K562 (cell line): Measurements from ENCODE around the gene SLC8A1. TPM values are rescaled to one million over a fixed set of nuclear protein-coding genes. Genes with fewer than 3 reads are reported as not detected.

Experiments used
- MEIS2 ChIP-seq: fragments of 450-650 bp; IDR thresholded peaks from 2 replicates; pipeline ENCODE4 v1.6.1; 2014; ENCODE audit warnings: mild to moderate bottlenecking; ENCODE audit not compliant: partially characterized antibody
- SIN3B ChIP-seq: fragments of 450-650 bp; IDR thresholded peaks from 2 replicates; pipeline ENCODE4 v1.6.1; 2017; ENCODE audit warnings: low read depth, mild to moderate bottlenecking, moderate library complexity
- SRF ChIP-seq, 2 experiments: fragments of 250-450, 450-650 bp in 1 of 2; sonication (Bioruptor Pico) in 1 of 2; sonication (generic) in 1 of 2; formaldehyde crosslinking; IDR thresholded peaks; 2 replicates each; pipeline versions ENCODE4 v1.5.0 to v1.5.1; 2020 to 2022; ENCODE audit warnings: mild to moderate bottlenecking in 1 of 2, missing genetic modification reagents in 1 of 2
- TCF7L2 ChIP-seq: fragments of 150-350 bp; IDR thresholded peaks from 2 replicates; pipeline ENCODE4 v1.6.1; 2016; ENCODE audit warnings: low read depth, mild to moderate bottlenecking, low read length, moderate library complexity
- ZBED1 ChIP-seq: IDR thresholded peaks from 2 replicates; pipeline ENCODE4 v1.6.1; 2014
- ZBTB7A ChIP-seq: IDR thresholded peaks from 2 replicates; pipeline ENCODE4 v1.6.1; 2011; ENCODE audit warnings: low read depth, mild to moderate bottlenecking, low read length, moderate library complexity, borderline replicate concordance; ENCODE audit not compliant: control insufficient read depth
- polyA plus RNA-seq, 8 experiments: library from polyadenylated mRNA; depleted of rRNA in 4 of 8; stranded (reverse) in 5 of 8; unstranded in 3 of 8; fragments of >200 nt; fragmentation: Nextera tagmentation in 2 of 8; fragmentation: Illumina TruSeq in 1 of 8; extraction: Ambion mirVana in 2 of 8; extraction: Trizol in 1 of 8; gene quantifications; 2 replicates each; pipeline versions ENCODE4 v1.2.1 to v1.2.3, GENCODE V29; 2011 to 2014; ENCODE audit warnings: inconsistent platforms in 1 of 8, missing spikeins in 1 of 8
- total RNA-seq, 7 experiments: library from RNA; depleted of rRNA in 6 of 7; stranded (reverse); fragments of >200 nt in 6 of 7; fragmentation: Illumina TruSeq in 2 of 7; extraction: Trizol in 2 of 7; gene quantifications; 2 replicates each; pipeline versions ENCODE4 v1.2.1 to v1.2.3, GENCODE V29; 2011 to 2021; ENCODE audit warnings: low replicate concordance in 1 of 7
- TF ChIP-seq, protein P1 (sequence below): IDR thresholded peaks from 2 replicates; pipeline ENCODE4 v1.6.1; 2016; ENCODE audit warnings: missing genetic modification characterization, missing compliant biosample characterization
- TF ChIP-seq, protein P2 (sequence below): sonication (generic); formaldehyde crosslinking; IDR thresholded peaks from 2 replicates; pipeline ENCODE4 v1.4.0; 2020; ENCODE audit warnings: mild to moderate bottlenecking, missing genetic modification reagents
- TF ChIP-seq, protein P3 (sequence below): fragments of 450-650 bp; formaldehyde crosslinking; IDR thresholded peaks from 2 replicates; pipeline ENCODE4 v1.4.0; 2022; ENCODE audit warnings: mild to moderate bottlenecking, moderate library complexity

The SLC8A1 gene
- total and polyA plus RNA-seq, 9 of the 15 experiments (the other 6 are each of a cell fraction or from before 2014, with no cell fraction given): not detected

DNA sequence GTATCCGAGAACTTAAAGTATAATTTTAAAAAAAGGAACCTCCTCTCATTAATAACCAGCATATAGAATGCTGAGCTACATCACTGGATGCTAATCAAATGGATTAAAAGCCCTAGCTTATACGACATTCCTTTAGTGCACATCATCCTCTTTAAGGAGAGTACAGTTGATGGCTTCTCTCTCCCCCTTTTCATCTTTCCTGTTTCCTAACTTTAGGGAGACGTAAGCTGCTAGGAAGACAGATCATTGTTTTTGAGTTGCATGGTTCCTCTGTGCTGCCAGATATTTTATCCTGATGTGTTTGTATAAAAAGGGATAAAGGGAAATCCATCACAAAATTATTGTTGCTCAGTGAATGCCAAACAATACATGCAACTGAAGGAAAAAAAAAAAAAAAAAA is 94.2 kb downstream of the SLC8A1 start (continued):
- TF ChIP-seq, protein P1, sequence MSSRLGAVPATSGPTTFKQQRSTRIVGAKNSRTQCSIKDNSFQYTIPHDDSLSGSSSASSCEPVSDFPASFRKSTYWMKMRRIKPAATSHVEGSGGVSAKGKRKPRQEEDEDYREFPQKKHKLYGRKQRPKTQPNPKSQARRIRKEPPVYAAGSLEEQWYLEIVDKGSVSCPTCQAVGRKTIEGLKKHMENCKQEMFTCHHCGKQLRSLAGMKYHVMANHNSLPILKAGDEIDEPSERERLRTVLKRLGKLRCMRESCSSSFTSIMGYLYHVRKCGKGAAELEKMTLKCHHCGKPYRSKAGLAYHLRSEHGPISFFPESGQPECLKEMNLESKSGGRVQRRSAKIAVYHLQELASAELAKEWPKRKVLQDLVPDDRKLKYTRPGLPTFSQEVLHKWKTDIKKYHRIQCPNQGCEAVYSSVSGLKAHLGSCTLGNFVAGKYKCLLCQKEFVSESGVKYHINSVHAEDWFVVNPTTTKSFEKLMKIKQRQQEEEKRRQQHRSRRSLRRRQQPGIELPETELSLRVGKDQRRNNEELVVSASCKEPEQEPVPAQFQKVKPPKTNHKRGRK (tag): no peak
- TF ChIP-seq ZBED1 (no peak), TCF7L2 (no peak), SRF (CRISPR knock-in tag; IDR thresholded peaks at IDR 0.05) (no peak), SIN3B (no peak), MEIS2 (no peak), ZBTB7A (no peak)
- TF ChIP-seq, protein P2, sequence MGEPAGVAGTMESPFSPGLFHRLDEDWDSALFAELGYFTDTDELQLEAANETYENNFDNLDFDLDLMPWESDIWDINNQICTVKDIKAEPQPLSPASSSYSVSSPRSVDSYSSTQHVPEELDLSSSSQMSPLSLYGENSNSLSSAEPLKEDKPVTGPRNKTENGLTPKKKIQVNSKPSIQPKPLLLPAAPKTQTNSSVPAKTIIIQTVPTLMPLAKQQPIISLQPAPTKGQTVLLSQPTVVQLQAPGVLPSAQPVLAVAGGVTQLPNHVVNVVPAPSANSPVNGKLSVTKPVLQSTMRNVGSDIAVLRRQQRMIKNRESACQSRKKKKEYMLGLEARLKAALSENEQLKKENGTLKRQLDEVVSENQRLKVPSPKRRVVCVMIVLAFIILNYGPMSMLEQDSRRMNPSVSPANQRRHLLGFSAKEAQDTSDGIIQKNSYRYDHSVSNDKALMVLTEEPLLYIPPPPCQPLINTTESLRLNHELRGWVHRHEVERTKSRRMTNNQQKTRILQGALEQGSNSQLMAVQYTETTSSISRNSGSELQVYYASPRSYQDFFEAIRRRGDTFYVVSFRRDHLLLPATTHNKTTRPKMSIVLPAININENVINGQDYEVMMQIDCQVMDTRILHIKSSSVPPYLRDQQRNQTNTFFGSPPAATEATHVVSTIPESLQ (CRISPR knock-in tag): no peak
- TF ChIP-seq, protein P3, sequence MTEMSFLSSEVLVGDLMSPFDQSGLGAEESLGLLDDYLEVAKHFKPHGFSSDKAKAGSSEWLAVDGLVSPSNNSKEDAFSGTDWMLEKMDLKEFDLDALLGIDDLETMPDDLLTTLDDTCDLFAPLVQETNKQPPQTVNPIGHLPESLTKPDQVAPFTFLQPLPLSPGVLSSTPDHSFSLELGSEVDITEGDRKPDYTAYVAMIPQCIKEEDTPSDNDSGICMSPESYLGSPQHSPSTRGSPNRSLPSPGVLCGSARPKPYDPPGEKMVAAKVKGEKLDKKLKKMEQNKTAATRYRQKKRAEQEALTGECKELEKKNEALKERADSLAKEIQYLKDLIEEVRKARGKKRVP (CRISPR knock-in tag): no peak
- TF ChIP-seq, all 486 proteins: peak for 0
